GM18873 (cell line): ENCODE measurements around the gene NMT1.

Source experiments
- ATAC-seq: cut with Tn5 transposase; IDR thresholded peaks from one replicate; pipeline ENCODE4 v1.9.1; 2021; ENCODE audit warnings: mild to moderate bottlenecking, moderate library complexity, moderate number of reproducible peaks; ENCODE audit not compliant: unreplicated experiment, low FRiP score

Gene NMT1

DNA sequence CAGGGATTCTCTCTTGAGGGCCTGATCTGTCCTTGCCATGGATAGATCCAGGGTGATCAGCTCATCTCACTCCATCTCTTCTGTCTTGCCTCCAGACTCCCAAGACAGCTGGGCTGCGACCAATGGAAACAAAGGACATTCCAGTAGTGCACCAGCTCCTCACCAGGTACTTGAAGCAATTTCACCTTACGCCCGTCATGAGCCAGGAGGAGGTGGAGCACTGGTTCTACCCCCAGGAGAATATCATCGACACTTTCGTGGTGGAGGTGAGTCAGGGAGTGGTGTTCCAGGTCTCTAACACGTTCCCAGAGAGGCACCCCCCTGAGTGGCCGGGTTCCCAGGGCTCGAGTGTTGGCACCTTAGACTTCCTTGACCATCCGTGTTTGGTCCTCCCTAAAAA is 41.7 kb downstream of the NMT1 start:
- ATAC-seq: no peak

DNA sequence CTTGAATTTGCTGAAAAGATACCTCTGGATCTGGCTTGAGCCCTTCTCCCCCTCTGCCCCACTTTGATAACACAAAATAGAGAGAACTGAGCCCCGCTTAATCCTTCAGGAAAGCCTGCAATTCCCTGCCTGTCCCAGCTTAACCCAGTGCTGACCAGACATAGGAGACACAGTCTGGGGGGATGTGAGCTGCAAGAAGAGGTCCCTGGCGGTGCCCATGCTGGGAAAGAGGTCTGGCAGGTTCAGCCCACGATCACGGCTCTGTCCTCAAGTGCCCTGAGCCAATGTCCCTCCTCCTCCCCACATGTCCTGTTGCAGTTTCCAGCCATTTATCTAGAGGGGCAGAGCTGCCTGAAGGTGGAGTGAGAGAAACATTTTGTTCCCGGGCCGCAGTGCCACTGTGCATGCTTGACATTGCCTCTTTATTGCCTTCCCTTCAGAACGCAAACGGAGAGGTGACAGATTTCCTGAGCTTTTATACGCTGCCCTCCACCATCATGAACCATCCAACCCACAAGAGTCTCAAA is 42.2 kb downstream of the NMT1 start:
- ATAC-seq: no peak

DNA sequence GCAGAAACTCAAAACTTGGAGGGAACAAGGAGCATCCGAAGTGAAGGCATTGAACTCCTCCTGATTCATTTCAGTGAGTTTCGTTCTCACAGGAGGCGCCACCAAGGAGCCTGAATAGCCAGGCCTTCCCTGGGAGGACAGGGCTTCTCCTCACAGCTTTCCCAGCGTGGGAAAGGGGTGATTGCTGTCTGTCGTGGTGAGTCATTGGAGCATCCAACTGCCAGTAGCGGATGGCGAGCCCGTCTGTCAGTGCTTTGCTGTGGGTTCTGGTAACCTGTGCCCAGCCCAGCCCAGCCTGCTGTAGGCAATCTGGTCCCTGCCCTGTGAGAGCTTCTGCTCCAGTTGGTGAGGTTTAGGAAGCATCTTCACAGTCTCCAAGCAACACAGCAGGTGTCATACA is 42.9 kb downstream of the NMT1 start:
- ATAC-seq: no peak

DNA sequence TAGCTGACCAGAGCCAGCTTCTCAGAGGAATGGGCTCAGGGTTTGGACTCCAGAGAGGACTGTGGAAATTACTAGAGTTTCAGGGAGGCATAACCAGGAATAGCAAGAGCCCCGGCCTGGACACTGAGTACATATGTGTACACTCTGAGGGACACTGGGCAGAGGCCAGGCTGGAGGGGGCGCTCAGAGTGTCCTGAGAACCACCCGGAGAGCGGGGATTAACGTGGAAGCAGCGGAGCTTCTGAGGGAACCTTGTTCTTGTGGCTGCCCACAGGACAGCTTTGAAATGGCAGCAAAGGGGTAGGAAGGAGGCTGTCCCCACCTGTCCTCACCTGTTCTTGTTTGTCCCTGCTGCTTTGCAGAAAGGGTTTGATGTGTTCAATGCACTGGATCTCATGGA is 43.4 kb downstream of the NMT1 start:
- no peak for ATAC-seq

DNA sequence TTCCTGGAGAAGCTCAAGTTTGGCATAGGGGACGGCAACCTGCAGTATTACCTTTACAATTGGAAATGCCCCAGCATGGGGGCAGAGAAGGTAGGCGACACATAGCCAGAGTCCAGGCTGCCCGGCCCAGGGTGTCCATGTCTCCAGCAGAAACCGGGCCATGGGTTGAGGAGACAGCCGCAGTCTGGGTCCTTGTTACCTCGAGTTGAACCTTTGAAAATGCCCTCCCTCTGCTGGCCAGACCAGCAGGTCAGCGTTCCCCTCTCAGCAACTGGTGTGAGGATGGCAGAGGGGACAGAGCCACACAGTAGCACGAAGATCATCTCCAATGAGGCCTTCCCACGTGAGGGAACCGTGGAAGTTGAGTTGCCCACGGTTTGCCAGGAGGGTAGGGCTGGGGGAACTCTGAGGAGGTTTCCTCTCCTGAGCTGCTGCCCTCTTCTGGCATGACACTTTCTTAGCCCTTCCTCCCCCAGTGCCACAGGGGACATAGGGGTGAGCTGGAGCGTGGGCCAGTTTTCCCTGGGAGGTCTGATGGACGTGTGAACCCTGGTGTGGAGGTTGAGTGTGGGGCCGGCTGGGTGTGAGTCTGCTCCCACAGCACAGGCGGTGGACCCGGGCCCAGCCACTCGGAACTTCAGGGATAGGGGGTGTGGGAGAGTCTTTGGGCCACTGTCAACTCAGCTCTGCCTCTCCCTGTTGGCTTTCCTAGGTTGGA is 43.9 kb downstream of the NMT1 start:
- no peak for ATAC-seq

DNA sequence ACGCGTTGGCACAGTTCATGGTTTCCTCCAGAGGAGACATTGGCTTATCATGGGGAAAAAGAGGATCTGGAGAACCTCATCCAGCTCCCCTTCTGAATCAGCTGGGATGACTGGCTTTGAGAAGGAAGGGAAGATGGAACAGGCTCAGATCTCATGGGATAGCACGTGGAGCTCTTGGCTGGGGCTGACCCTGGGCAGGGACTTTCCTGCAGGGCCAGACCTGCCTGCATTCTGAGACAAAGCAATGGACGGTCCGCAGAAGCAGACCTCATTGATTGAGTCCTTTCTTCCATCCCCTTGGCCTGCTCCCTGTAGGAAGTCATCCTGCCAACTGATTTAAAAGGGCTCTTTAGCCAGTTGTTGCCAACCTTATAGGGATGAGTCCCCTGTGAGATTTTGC is 45.0 kb downstream of the NMT1 start:
- ATAC-seq: no peak

DNA sequence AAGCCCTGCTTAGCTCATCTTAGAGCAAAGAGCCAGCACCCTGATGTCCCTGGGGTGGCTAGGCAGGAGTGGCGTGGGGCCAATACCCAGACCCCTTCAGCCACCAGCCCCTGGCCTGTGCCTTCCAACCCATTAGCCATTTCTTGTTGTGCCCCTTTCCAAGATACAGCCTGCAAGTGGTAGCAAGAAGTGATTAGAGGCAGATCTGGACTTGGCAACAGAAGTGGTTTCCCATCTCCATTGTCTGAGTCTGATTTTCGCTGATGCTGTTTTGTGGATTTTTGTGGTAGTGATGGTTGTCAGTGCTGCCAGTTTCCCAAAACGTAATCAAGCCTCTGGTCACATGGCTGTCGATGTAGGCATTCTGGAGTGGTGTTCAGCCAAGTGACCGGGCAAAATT is 45.5 kb downstream of the NMT1 start:
- no peak for ATAC-seq

DNA sequence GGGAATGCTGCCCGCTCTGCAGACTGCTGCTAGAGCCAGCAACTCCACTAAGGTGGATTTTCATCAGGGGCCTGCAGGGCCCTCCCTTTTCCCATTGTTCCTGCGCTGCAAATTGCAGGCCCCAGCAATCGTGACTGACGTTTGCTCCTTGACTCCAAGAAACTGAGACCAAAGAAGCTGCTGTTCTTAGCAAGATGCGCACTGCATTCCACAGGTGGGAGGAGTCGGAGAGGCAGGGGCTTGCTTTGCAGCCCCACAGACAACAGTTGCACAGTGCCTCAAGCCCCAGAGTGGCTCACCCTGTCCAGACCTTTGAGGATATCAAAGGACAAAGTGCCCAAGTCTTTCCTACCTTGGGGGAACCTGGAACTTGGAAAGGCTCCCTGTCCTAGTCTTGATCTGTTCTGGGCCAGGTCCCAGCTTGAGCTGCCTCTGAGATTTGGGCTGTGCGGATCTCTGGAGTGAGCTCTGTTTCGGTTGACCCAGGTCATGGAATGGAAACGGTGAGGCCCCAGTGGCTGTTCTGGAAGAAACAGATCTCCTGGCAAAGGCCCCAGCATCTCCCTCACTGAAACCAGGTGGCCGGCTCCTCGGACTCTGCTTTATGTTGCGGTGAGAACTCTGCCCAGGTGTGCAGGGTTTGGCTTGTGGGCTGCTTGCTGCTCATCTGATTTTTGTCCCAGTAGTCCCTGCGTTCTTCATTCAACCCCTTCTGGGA is 46.3 kb downstream of the NMT1 start:
- no peak for ATAC-seq

DNA sequence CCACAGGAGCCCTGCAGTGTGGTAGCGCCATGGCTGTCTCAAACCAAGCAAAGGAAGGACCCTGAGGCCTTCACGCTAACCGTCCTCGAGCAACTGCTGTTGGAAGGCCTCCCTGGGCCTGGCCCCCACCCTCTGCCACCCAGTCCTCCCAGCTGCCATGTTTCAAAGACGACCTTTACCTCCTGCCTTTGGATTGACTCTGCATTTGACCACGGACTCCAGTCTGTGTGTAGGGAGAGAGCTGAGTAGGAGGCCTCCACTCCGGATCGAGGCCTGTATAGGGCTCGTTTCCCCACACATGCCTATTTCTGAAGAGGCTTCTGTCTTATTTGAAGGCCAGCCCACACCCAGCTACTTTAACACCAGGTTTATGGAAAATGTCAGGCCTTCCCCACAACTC is 46.9 kb downstream of the NMT1 start:
- ATAC-seq: no peak

DNA sequence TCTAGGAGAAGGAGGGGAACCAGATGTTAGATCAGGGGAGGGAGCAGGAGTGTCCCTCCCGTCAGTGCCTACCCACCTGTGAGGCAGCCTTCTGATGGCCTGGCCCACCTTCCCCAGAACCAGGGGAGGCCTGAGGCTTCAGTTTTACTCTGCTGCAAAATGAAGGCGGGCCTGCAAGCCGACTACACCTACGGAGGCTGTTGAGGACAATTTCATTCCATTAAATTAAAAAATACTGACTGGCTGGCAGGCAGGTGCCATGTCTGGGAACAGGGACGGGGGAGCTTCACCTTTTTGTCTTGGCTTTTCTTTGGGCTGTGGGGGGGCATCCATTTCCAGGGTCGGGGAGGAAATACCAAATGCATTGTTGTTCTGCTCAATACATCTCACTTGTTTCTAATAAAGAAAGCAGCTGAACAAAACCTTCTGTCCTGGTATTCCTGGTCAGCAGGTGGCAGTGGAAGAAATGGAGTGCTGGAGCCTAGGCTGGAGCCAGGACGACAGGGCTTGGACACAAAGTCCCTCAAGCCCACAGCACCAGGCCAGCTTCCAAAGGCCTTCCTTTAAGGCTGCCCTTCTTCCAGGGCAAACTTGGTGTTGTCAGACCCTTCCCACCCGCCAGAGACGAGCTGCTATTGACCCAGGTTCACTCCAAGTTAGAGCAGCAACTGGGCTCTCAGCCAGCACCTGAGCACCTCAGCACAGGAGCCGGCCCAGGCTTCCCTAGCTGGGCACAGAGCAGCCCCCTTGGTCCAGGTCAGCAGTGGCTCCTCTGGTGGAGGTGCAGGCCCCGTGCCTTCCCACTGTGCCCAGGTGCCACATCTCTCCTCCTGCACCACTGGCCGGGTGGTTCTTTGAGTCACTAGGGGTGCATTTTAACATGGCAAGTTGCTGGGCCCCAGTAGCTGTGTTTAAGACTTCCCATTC is 47.7 kb downstream of the NMT1 start:
- no peak for ATAC-seq

DNA sequence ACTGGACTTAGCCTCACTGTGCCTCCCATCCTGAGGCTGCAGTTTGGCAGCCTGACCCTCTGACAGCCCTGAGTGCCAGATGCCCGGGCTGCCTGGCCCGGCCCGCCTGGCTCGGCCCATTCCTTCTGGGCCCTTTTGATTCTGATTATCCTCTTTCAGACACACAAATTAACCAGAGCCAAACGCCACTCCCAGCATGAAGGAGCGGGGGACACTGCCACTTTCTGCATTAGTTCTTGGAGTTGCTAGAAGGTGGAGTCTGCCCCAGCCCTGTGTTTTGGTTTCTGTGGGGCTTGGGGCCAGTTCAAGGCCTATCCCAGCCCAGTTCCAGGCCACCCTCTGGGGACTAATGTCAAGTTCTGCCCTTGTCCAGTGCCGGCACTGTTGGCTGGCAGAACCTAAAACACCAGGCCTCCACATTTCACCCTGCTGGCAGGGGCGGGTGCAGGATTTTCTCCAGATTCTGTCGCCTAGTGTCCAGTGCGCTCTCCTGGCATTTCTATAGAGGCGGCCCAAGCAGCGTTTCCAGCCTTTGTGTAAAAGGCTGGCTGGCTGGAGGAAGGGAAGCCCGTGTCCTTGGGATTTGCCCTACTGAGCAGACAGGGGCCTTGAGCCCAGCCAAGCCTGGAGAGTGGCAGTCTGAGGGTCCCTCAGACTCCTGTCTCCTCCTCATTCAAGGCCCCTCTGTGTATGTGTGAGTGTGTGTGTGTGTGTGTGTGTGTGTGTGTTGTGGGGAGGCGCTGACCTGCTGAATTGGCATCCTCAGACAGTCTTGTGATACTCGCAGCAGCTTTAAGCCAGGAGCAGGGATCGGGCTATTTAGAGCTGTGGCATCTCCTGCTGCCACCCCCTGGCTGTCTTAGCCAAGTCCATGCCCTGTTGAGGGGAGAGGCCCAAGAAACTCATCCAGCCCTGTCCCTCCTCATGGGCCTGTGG is 49.8 kb downstream of the NMT1 start:
- no peak for ATAC-seq

DNA sequence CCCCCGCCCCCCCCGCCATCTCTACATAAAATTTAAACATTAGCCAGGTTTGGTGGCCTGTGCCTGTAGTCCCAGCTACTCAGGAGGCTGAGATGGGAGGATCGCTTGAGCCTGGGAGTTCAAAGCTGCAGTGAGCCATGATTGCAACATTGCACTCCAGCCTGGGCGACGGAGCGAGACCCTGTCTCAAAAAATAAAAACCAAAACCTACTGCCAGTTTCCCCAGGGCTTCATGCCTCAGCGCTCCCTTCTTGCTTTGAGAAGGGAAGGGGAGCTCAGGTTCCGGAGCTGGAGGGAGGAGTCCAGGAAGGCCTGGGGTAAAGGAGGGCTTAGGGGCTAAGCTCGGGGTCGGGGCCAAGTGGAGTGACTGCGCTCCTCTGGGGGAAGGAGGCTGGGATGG is 50.7 kb downstream of the NMT1 start:
- no peak for ATAC-seq

DNA sequence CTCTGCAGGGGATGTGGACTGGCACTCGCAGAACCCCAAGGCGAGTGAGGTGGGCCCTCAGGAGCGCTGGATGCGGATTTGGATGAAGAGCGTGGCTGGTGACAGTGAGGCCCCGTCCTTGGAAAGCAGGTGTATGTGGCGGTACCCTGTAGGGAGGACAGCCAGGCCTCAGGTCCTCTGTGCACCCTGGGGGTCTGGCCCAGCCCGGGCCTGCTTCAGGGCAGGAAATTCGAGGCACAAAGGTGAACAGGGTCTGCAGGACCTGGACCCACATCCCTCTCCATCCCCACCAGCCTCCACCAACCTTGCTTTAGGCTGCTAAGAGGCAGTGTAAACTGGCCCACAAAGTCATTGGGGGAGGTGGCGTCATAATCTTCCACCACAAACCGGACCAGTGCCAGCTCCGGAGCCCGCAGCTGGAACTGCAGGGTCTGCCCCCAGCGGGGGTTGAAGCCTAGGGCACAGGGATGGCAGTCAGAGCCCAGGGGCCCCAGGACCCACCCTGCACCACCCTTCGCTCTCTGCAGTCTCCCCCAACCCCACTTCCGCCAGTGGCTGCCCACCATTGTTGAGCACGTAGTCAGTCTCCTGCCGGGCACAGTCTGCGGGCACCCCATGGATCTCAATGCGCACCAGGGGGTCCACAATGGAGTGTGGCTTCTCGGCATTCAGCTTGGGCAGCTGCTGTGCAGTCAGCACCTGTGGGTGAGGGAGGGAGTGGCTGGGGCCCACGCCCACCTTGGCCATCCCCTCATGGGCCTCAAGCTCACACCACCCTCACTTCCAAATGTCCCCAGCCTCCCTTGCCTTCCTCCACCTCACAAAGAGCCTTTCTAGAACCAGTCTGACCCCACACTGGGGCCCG is 51.7 kb downstream of the NMT1 start:
- no peak for ATAC-seq

DNA sequence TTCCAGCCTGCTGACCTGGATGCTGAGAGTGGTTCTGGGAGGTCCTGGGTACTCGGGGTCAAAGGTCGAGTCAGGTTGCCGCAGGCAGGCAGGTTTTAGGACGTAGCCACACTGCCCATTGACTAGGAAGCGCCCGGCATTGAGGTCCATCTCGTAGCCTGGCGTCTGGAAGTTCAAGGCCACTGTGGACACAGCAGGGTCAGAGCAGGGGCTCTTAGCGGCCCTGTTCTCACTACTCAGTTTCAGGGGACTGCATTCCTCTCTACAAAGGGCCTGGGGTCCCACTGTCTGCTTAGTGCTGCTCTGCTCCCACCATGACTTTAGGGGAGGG is 52.3 kb downstream of the NMT1 start:
- ATAC-seq: no peak

DNA sequence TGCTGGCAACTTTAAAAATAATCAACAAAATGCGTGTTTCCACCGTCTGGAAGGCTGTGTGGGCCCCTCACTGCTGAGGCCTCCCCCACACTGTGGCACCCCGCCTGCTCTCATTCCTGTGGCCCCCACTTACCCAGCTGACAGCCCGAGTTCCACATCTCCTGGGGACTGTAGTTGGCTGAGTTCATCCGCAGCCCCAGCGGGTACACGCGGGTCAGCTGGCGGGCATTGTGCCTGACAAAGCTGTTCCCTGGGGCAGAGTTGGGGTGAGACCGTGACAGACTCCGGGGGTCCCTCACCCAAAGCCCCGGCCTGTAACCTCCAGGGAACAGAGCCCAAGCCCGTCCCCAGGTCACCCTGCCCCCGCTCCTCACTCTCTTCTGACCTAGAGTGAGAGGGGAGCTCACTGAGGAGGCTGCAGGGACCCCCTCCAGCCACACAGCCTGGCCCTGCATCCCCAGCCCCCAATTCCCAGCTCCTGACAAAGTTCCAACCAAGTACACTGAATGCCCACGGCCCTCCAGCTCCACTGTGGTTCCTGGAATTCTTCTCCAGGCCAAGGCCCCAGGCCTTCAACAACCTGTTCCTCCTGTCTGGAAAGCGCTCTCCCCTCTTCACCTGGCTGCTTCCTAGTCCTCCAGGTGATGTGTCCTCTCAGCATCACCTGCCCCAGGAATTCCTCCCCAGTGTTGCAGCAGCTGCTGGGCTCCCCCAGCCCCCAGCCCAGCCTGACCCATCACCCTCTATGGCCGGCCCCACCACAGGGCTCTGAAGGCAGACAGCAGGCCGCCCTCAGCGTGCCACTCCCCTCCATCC is 53.2 kb downstream of the NMT1 start:
- no peak for ATAC-seq

DNA sequence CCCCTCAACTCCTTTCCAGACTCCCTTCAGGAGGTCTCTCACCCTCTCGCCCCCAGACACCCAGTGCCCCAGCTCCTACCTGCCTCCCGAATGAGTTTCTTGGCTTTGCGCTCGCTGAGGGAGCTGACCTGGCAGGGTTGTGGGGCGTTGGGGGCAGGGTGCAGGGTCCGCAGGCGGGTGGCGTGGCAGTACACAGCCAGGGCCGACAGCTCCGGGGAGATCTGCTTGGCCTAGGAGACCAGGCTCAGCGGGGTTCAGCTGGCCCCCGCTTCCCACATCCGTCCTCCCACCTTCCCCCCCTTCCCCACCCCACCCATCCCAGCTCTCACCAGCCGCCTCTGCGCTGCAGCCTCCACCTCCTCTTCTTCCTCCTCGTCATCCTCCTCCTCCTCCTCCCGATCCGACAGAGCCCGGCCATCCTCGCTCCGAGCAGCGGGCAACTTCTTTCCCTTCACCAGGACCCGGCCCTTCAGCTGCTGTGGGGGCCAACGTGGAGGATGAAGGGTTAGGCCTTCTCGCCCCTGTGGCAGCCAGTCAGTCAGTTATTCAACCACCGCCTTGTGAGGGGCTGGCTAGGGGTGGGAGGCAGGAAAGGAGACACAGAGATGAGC is 54.0 kb downstream of the NMT1 start:
- ATAC-seq: no peak

DNA sequence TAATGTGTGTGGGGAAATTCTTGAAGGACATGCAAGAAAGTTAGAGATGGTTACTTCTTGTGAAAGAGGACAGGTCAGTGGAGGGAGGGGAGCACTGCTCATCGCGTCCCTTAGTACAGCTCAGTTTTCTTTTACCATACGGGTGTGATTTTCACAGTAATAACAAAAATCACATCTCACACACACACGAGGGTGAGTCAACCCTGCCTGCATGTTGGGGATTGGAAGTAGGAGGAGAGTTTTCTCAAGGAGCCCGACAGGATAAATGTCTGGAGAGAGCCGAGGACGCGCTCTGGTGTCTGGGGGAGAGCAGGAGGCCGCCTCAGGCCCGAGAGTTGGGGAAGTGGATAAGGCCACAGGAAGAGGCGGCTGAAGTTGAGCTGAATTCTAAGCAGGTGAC is 54.8 kb downstream of the NMT1 start:
- ATAC-seq: no peak

DNA sequence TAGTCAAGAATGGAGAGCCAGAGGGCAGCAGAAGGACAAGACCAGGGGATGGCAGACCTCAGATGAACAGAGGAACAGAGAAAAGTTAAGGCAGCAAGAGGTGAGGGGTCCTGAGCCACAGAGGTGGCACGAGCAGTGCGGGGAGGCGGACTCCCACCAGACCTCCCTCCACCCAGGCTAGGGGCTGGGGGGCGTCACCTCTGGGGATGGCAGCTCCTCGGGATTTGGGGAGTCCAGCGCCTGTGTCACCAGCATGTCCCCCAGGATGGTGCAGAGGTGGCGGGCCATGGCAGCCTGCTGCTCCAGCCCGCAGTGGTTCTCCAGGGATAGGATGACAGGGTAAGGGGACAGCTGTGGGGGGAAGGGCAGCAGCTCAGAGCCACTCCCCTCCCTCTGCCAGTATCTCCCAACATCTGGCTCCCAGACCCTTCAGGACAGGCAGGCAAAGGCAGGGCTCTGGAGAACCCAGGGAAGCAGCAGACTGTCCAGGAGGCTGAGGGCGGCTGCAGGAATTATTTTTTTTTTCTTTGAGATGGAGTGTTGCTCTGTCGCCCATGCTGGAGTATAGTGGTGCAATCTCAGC is 55.4 kb downstream of the NMT1 start:
- no peak for ATAC-seq
